Keratinocyte (primary cell): Measurements from ENCODE around the gene KRTAP22-2.

ENCODE experiments used
- CTCF ChIP-seq, 3 experiments: IDR thresholded peaks in 1 of 3; conservative IDR thresholded peaks in 1 of 3; optimal IDR thresholded peaks in 1 of 3; 2 replicates in 2 of 3; 3 replicates in 1 of 3; pipeline versions ENCODE3 to v1.5.1; 2011; ENCODE audit warnings: low read length in 3 of 3, mild to moderate bottlenecking in 3 of 3, moderate library complexity in 2 of 3, control low read depth in 1 of 3, inconsistent platforms in 1 of 3; ENCODE audit not compliant: insufficient read depth in 2 of 3; ENCODE audit errors: extremely low read depth in 1 of 3
- EZH2 ChIP-seq: IDR thresholded peaks from one replicate; pipeline ENCODE4 v1.6.1; 2012; ENCODE audit warnings: inconsistent platforms, mild to moderate bottlenecking, low read length, moderate library complexity

- TF ChIP-seq CTCF (optimal IDR thresholded peaks at IDR 0.05 in 1 of 3, IDR thresholded peaks at IDR 0.05 in 1 of 3, conservative IDR thresholded peaks at IDR 0.05 in 1 of 3; ENCODE audit: extremely low read depth in 1 of 3, insufficient read depth in 2 of 3, low read length in 3 of 3), result no peak
- no peak for TF ChIP-seq EZH2
Observed at GRCh38 chr21:30563072-30563471, 27.1 kb downstream of the KRTAP22-2 start.
